PC-9 (cell line): ENCODE results near the gene HBS1L. TPM values are rescaled to one million over a fixed set of nuclear protein-coding genes. Genes with fewer than 3 reads are reported as not detected.

Experiments
- BruUV-seq: library from RNA; stranded (reverse); fragments of 400-500 nt; replicated peaks from 2 replicates; lab custom pipeline; 2021; lab: Mats Ljungman, UMichigan
- CTCF ChIA-PET: fragments of 300-600 bp; sonication (Branson Sonifier 250); formaldehyde crosslinking; loops from one replicate; lab custom pipeline; 2022; ENCODE audit warnings: antibody characterized with exemption; lab: Charles Lee
- POLR2A ChIA-PET: fragments of 300-600 bp; sonication (Branson Sonifier 250); formaldehyde crosslinking; loops from one replicate; lab custom pipeline; 2022; ENCODE audit warnings: antibody characterized with exemption; ENCODE audit not compliant: unreplicated experiment; lab: Charles Lee
- DNase-seq, 2 experiments: peaks; one replicate each; pipeline versions ENCODE4 v3.0.0 to v3.0.0-alpha.2; 2015 to 2022; ENCODE audit warnings: mixed read lengths in 1 of 2
- H2AFZ ChIP-seq: fragments of 200-600 bp; sonication (generic); 2 replicates; pipeline ENCODE4 v1.8.1; 2017; ENCODE audit warnings: antibody characterized with exemption
- H3F3A ChIP-seq: fragments of 200-600 bp; sonication (generic); 2 replicates; pipeline ENCODE4 v1.8.1; 2017; ENCODE audit warnings: antibody characterized with exemption, mild to moderate bottlenecking, low read depth; ENCODE audit not compliant: insufficient read depth
- H3K27ac ChIP-seq: fragments of 200-600 bp; sonication (generic); 2 replicates; pipeline ENCODE4 v1.6.1; 2016; ENCODE audit warnings: mixed run types
- H3K27me3 ChIP-seq: fragments of 200-600 bp; sonication (generic); 2 replicates; pipeline ENCODE4 v1.6.1; 2016; ENCODE audit warnings: low read depth, mixed run types; ENCODE audit not compliant: insufficient read depth
- H3K36me3 ChIP-seq: fragments of 200-600 bp; sonication (generic); 2 replicates; pipeline ENCODE4 v1.6.1; 2016; ENCODE audit warnings: low read depth, mixed run types
- H3K4me1 ChIP-seq: fragments of 200-600 bp; sonication (generic); replicated peaks from 2 replicates; pipeline ENCODE4 v1.6.1; 2016; ENCODE audit warnings: mixed run types; ENCODE audit not compliant: insufficient read depth
- H3K4me2 ChIP-seq: fragments of 200-600 bp; sonication (generic); 2 replicates; pipeline ENCODE4 v1.6.1; 2017; ENCODE audit warnings: mixed run types
- H3K4me3 ChIP-seq: fragments of 200-600 bp; sonication (generic); 2 replicates; pipeline ENCODE4 v1.6.1; 2016; ENCODE audit warnings: mixed run types
- H3K79me2 ChIP-seq: fragments of 200-600 bp; sonication (generic); 2 replicates; pipeline ENCODE4 v1.6.1; 2017; ENCODE audit warnings: low read depth, mixed run types
- H3K9me2 ChIP-seq: fragments of 200-600 bp; sonication (generic); 2 replicates; pipeline ENCODE4 v1.8.1; 2017; ENCODE audit warnings: mild to moderate bottlenecking; ENCODE audit not compliant: insufficient read depth
- H3K9me3 ChIP-seq: fragments of 200-600 bp; sonication (generic); 2 replicates; pipeline ENCODE4 v1.8.1; 2016; ENCODE audit warnings: low read depth; ENCODE audit not compliant: insufficient read depth
- H4K20me1 ChIP-seq: fragments of 200-600 bp; sonication (generic); 2 replicates; pipeline ENCODE4 v1.8.1; 2017; ENCODE audit not compliant: insufficient read depth
- EZH2 ChIP-seq: fragments of 200-600 bp; sonication (generic); IDR thresholded peaks from 2 replicates; pipeline ENCODE4 v1.8.0; 2017; ENCODE audit warnings: antibody characterized with exemption, low read depth
- intact Hi-C: fragments of 100-400 bp; cut with micrococcal nuclease; formaldehyde crosslinking; loops from one replicate; pipeline ENCODE4 v1.10.0; 2022; ENCODE audit not compliant: unreplicated experiment
- total RNA-seq: library from RNA; stranded (reverse); gene quantifications from 2 replicates; pipeline ENCODE4 v1.2.3, GENCODE V29; 2021
- TF ChIP-seq, protein P1 (sequence below): fragments of 200-600 bp; sonication (generic); conservative IDR thresholded peaks from 2 replicates; pipeline ENCODE4 v1.6.1; 2017; ENCODE audit warnings: mixed run types, antibody characterized with exemption, mild to moderate bottlenecking, moderate library complexity

HBS1L gene
- total RNA-seq, 1 experiment from 2014 or later = 84.4 TPM

DNA sequence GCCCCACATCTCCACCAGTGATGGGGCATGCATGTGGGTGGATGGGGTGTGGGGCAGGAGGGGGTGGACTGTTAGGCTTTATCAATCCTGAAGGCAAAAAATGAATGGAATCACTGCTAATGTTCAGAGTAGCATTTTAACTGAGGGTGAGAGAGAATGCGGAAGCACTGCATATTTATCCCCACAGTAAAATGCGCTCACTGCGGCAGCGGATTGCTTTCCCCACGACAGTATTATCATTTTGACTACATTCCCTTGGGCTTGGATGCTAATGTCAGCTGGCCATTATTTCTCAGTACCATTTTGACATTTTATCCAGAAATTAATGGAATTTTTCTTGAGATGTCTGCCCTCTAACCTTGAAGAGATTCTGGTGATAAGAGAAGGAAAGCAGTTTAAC, 118.1 kb downstream of the HBS1L start:
- H3F3A ChIP-seq = no peaks in the 10 kb centered on the region
- ChIA-PET CTCF (no interaction called here), POLR2A (interaction anchor here (0.7 kb wide), 1 partner anchor 96 kb away, joined by 3 read pairs; no protein-coding TSS in a partner anchor)
- H3K4me1 ChIP-seq = no peaks in the 10 kb centered on the region
- H3K36me3 ChIP-seq = no peaks in the 10 kb centered on the region
- no peak overlapping the region for H2AFZ ChIP-seq
- H3K4me3 ChIP-seq = no peak overlapping the region
- H4K20me1 ChIP-seq = no peaks in the 10 kb centered on the region
- H3K79me2 ChIP-seq = no peaks in the 10 kb centered on the region
- BruUV-seq = no TSS peak
- H3K27ac ChIP-seq = no peak overlapping the region
- DNase-seq = no peak
- TF ChIP-seq, protein P1, sequence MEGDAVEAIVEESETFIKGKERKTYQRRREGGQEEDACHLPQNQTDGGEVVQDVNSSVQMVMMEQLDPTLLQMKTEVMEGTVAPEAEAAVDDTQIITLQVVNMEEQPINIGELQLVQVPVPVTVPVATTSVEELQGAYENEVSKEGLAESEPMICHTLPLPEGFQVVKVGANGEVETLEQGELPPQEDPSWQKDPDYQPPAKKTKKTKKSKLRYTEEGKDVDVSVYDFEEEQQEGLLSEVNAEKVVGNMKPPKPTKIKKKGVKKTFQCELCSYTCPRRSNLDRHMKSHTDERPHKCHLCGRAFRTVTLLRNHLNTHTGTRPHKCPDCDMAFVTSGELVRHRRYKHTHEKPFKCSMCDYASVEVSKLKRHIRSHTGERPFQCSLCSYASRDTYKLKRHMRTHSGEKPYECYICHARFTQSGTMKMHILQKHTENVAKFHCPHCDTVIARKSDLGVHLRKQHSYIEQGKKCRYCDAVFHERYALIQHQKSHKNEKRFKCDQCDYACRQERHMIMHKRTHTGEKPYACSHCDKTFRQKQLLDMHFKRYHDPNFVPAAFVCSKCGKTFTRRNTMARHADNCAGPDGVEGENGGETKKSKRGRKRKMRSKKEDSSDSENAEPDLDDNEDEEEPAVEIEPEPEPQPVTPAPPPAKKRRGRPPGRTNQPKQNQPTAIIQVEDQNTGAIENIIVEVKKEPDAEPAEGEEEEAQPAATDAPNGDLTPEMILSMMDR = no peak
- no peak for TF ChIP-seq EZH2
- H3K9me2 ChIP-seq = no peaks in the 10 kb centered on the region
- H3K4me2 ChIP-seq = no peak overlapping the region
- no peaks in the 10 kb centered on the region for H3K9me3 ChIP-seq
- intact Hi-C loops = loop anchor here (5.0 kb wide), 1 partner anchor 294 kb away; no protein-coding TSS in a partner anchor
- no peaks in the 10 kb centered on the region for H3K27me3 ChIP-seq

- Histone ChIP-seq H3K4me2 (no peak overlapping the region), H3K4me1 (no peaks in the 10 kb centered on the region), H3K27ac (no peak overlapping the region), H3K27me3 (no peaks in the 10 kb centered on the region), H3F3A (no peaks in the 10 kb centered on the region), H4K20me1 (no peaks in the 10 kb centered on the region), H3K9me2 (no peaks in the 10 kb centered on the region), H3K36me3 (no peaks in the 10 kb centered on the region), H3K79me2 (no peaks in the 10 kb centered on the region), H3K9me3 (no peaks in the 10 kb centered on the region), H2AFZ (no peak overlapping the region), H3K4me3 (no peak overlapping the region)
- no peak for DNase-seq
- BruUV-seq = no TSS peak
- ChIA-PET POLR2A (no interaction called here), CTCF (no interaction called here)
- TF ChIP-seq, protein P1 = no peak
- no peak for TF ChIP-seq EZH2
- intact Hi-C loops = loop anchor here (5.0 kb wide), 1 partner anchor 293 kb away; no protein-coding TSS in a partner anchor
These were observed 119.7 kb downstream of the HBS1L start for GRCh38 chr6:134934793-134935485.

DNA sequence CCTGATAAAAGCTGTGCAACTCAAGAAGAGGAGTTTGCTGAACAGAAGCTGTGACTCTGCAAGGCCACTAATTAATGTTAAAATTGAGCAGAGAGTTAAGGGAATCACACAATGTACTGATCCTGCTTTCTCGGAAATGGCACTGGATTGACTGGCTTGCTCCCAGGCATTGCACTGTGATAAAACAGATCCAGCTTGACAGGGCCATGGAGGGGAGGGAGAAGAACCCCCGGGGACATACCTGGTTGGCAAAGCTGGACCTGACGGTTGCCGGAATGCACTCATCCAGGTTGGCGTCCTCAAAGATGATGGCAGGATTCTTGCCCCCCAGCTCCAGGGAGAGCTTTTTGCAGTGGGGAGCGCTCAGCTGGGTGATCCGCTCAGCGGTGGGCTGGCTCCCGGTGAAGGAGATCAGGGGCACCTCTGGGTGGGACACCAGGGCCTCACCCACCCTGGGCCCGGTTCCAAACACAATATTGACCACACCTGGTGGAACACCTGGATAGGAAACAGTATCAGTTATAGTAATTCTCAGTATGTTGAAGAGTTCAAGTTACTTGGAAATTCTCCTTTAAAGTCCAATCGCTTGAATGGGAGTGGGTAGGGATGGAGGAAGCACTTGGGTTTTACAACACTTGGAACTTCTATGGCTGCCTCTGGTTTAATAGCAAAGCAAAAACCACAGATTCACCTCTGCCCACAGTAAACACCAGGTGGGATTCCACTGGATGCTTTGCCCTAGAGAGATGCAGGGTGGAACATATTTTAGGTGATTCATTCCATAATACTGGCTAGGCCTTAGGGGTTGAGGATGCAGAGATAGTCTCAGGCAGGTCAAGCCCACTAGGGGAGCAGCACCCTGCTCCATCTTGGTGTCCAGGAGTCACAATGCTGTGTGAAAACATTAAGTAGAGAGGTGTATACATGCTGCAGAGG, 121.8 kb downstream of the HBS1L start:
- H3K27ac ChIP-seq = no peak overlapping the region
- H4K20me1 ChIP-seq = no peaks in the 10 kb centered on the region
- no peaks in the 10 kb centered on the region for H3K9me2 ChIP-seq
- no peaks in the 10 kb centered on the region for H3F3A ChIP-seq
- intact Hi-C loops = no loop called here
- H3K4me1 ChIP-seq = no peaks in the 10 kb centered on the region
- no TSS peak for BruUV-seq
- no peak for DNase-seq
- no peak overlapping the region for H2AFZ ChIP-seq
- no peak for TF ChIP-seq EZH2
- TF ChIP-seq, protein P1 = no peak
- H3K9me3 ChIP-seq = no peaks in the 10 kb centered on the region
- ChIA-PET POLR2A (interaction anchor here (0.5 kb wide), 1 partner anchor 32 kb away, joined by 6 read pairs; no protein-coding TSS in a partner anchor), CTCF (no interaction called here)
- H3K4me2 ChIP-seq = no peak overlapping the region
- H3K27me3 ChIP-seq = no peaks in the 10 kb centered on the region
- H3K79me2 ChIP-seq = no peaks in the 10 kb centered on the region
- no peak overlapping the region for H3K4me3 ChIP-seq
- no peaks in the 10 kb centered on the region for H3K36me3 ChIP-seq
